ENCODE measurements around the gene REEP3.
A peak's percentile ranks its signal among the peaks of the same experiment; 100 is the strongest.

The REEP3 gene

GRCh38 chr10:63502832-63503231 lies 18.4 kb upstream of the REEP3 start:
- peaks cover 52% of the 10 kb centered on the region for H3K4me1 ChIP-seq (ENCODE audit: low read depth, poor library complexity, severe bottlenecking)
- peaks cover 43% of the 10 kb centered on the region; the same call in 1 of the 2 replicates for H3K79me2 ChIP-seq (ENCODE audit: insufficient read depth, low read depth)
- H3K27ac ChIP-seq = peak overlapping the region; percentile 72; the same call in 1 of the 2 replicates
- H4K20me1 ChIP-seq (ENCODE audit: insufficient read depth) = no peaks in the 10 kb centered on the region; the same call in 1 of the 2 replicates
- no peak overlapping the region; the same call in 1 of the 2 replicates for H3K9ac ChIP-seq
- H3K4me2 ChIP-seq = peak overlapping the region; percentile 65
- no peaks in the 10 kb centered on the region for H3K36me3 ChIP-seq (ENCODE audit: insufficient read depth)
- TF ChIP-seq, protein P1, sequence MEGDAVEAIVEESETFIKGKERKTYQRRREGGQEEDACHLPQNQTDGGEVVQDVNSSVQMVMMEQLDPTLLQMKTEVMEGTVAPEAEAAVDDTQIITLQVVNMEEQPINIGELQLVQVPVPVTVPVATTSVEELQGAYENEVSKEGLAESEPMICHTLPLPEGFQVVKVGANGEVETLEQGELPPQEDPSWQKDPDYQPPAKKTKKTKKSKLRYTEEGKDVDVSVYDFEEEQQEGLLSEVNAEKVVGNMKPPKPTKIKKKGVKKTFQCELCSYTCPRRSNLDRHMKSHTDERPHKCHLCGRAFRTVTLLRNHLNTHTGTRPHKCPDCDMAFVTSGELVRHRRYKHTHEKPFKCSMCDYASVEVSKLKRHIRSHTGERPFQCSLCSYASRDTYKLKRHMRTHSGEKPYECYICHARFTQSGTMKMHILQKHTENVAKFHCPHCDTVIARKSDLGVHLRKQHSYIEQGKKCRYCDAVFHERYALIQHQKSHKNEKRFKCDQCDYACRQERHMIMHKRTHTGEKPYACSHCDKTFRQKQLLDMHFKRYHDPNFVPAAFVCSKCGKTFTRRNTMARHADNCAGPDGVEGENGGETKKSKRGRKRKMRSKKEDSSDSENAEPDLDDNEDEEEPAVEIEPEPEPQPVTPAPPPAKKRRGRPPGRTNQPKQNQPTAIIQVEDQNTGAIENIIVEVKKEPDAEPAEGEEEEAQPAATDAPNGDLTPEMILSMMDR (conservative IDR thresholded peaks at IDR 0.05; ENCODE audit: low read depth, low read length) = no peak
- H2AFZ ChIP-seq (ENCODE audit: low read depth) = no peak overlapping the region
- no peak overlapping the region for H3K4me3 ChIP-seq (IDR thresholded peaks at IDR 0.05; ENCODE audit: insufficient read depth, low read depth, low read length)
- no peaks in the 10 kb centered on the region for H3K27me3 ChIP-seq (ENCODE audit: insufficient read depth, low read depth)

DNA sequence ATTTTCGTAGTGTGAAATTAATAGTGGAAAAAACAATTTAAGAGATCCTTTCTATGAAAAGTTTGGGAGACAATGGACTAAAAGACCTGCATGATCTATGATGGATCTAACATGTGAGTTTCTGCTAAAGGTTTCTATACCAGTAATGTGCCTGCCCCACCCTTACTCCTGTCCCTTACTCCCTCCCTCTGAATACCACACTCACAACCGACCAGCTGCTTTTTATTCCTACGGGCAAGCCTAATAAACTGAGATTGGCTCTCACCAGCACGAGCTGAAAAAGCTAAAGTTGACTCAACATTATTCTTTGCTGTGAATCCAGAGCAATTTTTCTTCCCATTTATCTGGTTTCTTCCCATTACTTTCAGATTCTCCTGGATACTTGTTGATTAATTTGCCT lies 17.8 kb upstream of the REEP3 start:
- H3K27ac ChIP-seq = no peak overlapping the region
- no peak overlapping the region for H2AFZ ChIP-seq (ENCODE audit: low read depth)
- peak overlapping the region; percentile 65 for H3K4me2 ChIP-seq
- no peak overlapping the region for H3K4me3 ChIP-seq (IDR thresholded peaks at IDR 0.05; ENCODE audit: insufficient read depth, low read depth, low read length)
- TF ChIP-seq, protein P1 (conservative IDR thresholded peaks at IDR 0.05; ENCODE audit: low read depth, low read length) = no peak
- H3K9ac ChIP-seq = no peak overlapping the region
- peaks cover 52% of the 10 kb centered on the region for H3K4me1 ChIP-seq (ENCODE audit: low read depth, poor library complexity, severe bottlenecking)
- no peaks in the 10 kb centered on the region; the same call in 1 of the 2 replicates for H4K20me1 ChIP-seq (ENCODE audit: insufficient read depth)
- peaks cover 48% of the 10 kb centered on the region; the same call in 1 of the 2 replicates for H3K79me2 ChIP-seq (ENCODE audit: insufficient read depth, low read depth)
- H3K27me3 ChIP-seq (ENCODE audit: insufficient read depth, low read depth) = no peaks in the 10 kb centered on the region
- no peaks in the 10 kb centered on the region for H3K36me3 ChIP-seq (ENCODE audit: insufficient read depth)

GRCh38 chr10:63504145-63504881 lies 16.9 kb upstream of the REEP3 start:
- Histone ChIP-seq H4K20me1 (ENCODE audit: insufficient read depth) (no peaks in the 10 kb centered on the region; the same call in 1 of the 2 replicates), H3K27ac (no peak overlapping the region; the same call in 1 of the 2 replicates), H3K9ac (no peak overlapping the region), H3K36me3 (ENCODE audit: insufficient read depth) (no peaks in the 10 kb centered on the region), H3K4me2 (peak overlapping the region; percentile 25; the same call in 1 of the 2 replicates), H3K4me3 (IDR thresholded peaks at IDR 0.05; ENCODE audit: insufficient read depth, low read depth, low read length) (no peak overlapping the region), H2AFZ (ENCODE audit: low read depth) (no peak overlapping the region), H3K4me1 (ENCODE audit: low read depth, poor library complexity, severe bottlenecking) (peaks cover 52% of the 10 kb centered on the region), H3K79me2 (ENCODE audit: insufficient read depth, low read depth) (peaks cover 44% of the 10 kb centered on the region; the same call in 1 of the 2 replicates), H3K27me3 (ENCODE audit: insufficient read depth, low read depth) (no peaks in the 10 kb centered on the region)
- TF ChIP-seq, protein P1 (conservative IDR thresholded peaks at IDR 0.05; ENCODE audit: low read depth, low read length) = no peak

DNA sequence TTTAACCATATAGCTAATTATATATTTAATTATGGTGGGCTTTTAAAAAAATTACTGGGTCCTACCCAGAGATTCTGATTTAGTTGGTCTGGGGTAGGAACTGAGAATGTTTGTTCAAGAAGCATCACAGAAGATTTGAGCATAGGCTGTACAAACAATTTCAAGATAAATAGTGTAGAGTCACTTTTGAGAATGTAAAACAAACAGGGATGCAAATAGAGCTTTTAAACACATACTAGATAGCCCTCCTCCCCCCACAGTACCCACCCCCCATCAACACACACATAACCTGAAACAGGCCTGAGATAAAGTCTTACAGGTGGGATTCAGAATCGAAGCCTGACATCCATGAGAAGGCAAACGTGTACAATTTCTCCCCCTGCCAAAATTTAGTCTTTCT lies 15.6 kb upstream of the REEP3 start:
- Histone ChIP-seq H4K20me1 (ENCODE audit: insufficient read depth) (no peaks in the 10 kb centered on the region; the same call in 1 of the 2 replicates), H3K4me2 (no peak overlapping the region), H3K4me1 (ENCODE audit: low read depth, poor library complexity, severe bottlenecking) (peaks cover 52% of the 10 kb centered on the region), H3K36me3 (ENCODE audit: insufficient read depth) (no peaks in the 10 kb centered on the region), H3K9ac (no peak overlapping the region), H3K79me2 (ENCODE audit: insufficient read depth, low read depth) (peaks cover 39% of the 10 kb centered on the region; the same call in 1 of the 2 replicates), H3K4me3 (IDR thresholded peaks at IDR 0.05; ENCODE audit: insufficient read depth, low read depth, low read length) (no peak overlapping the region), H3K27ac (no peak overlapping the region), H2AFZ (ENCODE audit: low read depth) (no peak overlapping the region), H3K27me3 (ENCODE audit: insufficient read depth, low read depth) (no peaks in the 10 kb centered on the region)
- TF ChIP-seq, protein P1 (conservative IDR thresholded peaks at IDR 0.05; ENCODE audit: low read depth, low read length) = no peak

All from KMS-11 (cell line).